Parathyroid adenoma (tissue), 2 donors: ENCODE data around the gene ANKDD1A.

Experiments used
- H2AFZ ChIP-seq: fragments of 300-600 bp; sonication (generic); one replicate; pipeline ENCODE4 v1.7.0; 2017; ENCODE audit warnings: antibody characterized with exemption, mild to moderate bottlenecking
- H3K27ac ChIP-seq: fragments of 300-600 bp; sonication (generic); one replicate; pipeline ENCODE4 v1.7.0; 2017
- H3K27me3 ChIP-seq: fragments of 300-600 bp; sonication (generic); one replicate; pipeline ENCODE4 v1.7.0; 2017; ENCODE audit warnings: low read length; ENCODE audit not compliant: control insufficient read depth, insufficient read depth
- H3K36me3 ChIP-seq: fragments of 300-600 bp; sonication (generic); one replicate; pipeline ENCODE4 v1.7.0; 2017; ENCODE audit warnings: low read length; ENCODE audit not compliant: control insufficient read depth, insufficient read depth
- H3K4me1 ChIP-seq: fragments of 300-600 bp; sonication (generic); one replicate; pipeline ENCODE4 v1.7.0; 2017; ENCODE audit warnings: control low read depth
- H3K4me2 ChIP-seq: fragments of 300-600 bp; sonication (generic); one replicate; pipeline ENCODE4 v1.7.0; 2017; ENCODE audit warnings: low read length
- H3K4me3 ChIP-seq: fragments of 300-600 bp; sonication (generic); one replicate; pipeline ENCODE4 v1.7.0; 2017; ENCODE audit warnings: low read depth, low read length
- H3K79me2 ChIP-seq: fragments of 300-600 bp; sonication (generic); one replicate; pipeline ENCODE4 v1.7.0; 2017; ENCODE audit warnings: control low read depth
- H3K9ac ChIP-seq: fragments of 300-600 bp; sonication (generic); one replicate; pipeline ENCODE4 v1.7.0; 2017; ENCODE audit warnings: mild to moderate bottlenecking
- H3K9me3 ChIP-seq: fragments of 300-600 bp; sonication (generic); one replicate; pipeline ENCODE4 v1.7.0; 2017; ENCODE audit warnings: low read length; ENCODE audit not compliant: control insufficient read depth
- TF ChIP-seq, protein P1 (sequence below): fragments of 300-600 bp; sonication (generic); IDR thresholded peaks from one replicate; pipeline ENCODE4 v1.7.0; 2017; ENCODE audit warnings: antibody characterized with exemption, mild to moderate bottlenecking
- donor health status: primary hyperparathyroidism.

Gene ANKDD1A

GRCh38 chr15:64903326-64903950 lies 8.3 kb upstream of the ANKDD1A start:
- TF ChIP-seq, protein P1, sequence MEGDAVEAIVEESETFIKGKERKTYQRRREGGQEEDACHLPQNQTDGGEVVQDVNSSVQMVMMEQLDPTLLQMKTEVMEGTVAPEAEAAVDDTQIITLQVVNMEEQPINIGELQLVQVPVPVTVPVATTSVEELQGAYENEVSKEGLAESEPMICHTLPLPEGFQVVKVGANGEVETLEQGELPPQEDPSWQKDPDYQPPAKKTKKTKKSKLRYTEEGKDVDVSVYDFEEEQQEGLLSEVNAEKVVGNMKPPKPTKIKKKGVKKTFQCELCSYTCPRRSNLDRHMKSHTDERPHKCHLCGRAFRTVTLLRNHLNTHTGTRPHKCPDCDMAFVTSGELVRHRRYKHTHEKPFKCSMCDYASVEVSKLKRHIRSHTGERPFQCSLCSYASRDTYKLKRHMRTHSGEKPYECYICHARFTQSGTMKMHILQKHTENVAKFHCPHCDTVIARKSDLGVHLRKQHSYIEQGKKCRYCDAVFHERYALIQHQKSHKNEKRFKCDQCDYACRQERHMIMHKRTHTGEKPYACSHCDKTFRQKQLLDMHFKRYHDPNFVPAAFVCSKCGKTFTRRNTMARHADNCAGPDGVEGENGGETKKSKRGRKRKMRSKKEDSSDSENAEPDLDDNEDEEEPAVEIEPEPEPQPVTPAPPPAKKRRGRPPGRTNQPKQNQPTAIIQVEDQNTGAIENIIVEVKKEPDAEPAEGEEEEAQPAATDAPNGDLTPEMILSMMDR = no peak
- H3K4me1 ChIP-seq = no peaks in the 10 kb centered on the region
- H3K27me3 ChIP-seq = no peaks in the 10 kb centered on the region

DNA sequence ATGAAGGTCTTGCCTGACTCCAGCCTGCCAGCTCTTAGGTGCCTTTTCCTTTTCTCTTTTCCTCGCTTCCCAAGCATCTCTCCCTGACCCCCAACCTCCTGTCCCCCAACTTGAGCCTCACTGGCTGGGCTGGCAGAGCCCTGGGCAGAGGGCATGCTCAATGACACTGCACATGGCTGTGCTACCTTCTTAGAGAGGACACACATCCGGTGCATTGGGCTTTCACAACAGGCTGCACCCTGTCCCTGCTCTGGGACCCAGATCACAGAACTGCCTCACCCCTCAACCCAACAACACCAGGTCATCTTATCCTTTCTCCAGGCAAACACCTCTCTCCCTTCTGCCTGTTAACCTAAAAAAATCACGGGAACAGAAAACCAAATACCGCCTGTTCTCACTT lies 7.5 kb upstream of the ANKDD1A start:
- no peaks in the 10 kb centered on the region for H3K4me1 ChIP-seq
- no peak overlapping the region for H3K9ac ChIP-seq
- no peak overlapping the region for H2AFZ ChIP-seq

More at GRCh38 chr15:64903326-64903950, 8.3 kb upstream of the ANKDD1A start:
- Histone ChIP-seq H3K9ac (no peak overlapping the region), H3K79me2 (no peaks in the 10 kb centered on the region), H3K4me3 (no peak overlapping the region), H3K27ac (no peak overlapping the region), H3K4me2 (no peak overlapping the region), H3K36me3 (no peaks in the 10 kb centered on the region), H2AFZ (no peak overlapping the region), H3K9me3 (no peaks in the 10 kb centered on the region)

DNA sequence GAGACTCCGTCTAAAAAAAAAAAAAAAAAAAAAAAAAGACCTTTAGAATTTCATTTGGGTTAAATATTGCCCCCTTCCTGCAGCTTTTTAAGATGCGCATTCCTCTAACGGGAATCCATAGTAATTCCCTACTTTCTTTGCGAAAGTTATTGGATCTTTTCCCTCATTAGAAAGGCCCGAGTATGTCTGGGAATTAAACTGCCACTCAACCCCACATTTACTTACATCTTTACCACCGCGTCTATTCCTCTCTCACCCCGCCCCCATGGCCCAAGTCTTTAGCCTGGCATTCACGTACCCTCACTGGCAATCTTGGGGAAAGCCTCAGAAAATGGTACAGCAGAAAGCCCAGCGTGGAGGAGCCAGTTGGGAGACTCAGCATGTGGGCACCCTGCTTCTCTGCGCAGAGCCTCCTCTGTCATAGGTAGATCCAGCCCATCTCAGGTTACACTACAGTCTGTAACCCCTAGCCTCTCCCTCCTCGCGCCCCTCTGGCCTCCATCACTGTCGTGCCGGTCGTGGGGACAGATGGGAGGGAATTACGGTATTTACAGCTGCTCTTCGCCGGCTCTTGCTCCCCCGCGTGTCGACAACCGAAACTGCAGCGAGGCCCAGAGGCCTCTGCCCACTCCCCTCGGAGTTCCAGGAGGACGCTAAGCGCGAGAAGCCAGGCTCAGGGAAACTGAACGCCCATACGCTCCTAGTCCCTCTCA lies 6.4 kb upstream of the ANKDD1A start:
- Histone ChIP-seq H3K4me2 (peak overlapping the region; percentile 52), H3K9ac (no peak overlapping the region), H3K4me1 (no peaks in the 10 kb centered on the region), H3K9me3 (no peaks in the 10 kb centered on the region), H3K27ac (no peak overlapping the region), H3K36me3 (no peaks in the 10 kb centered on the region), H3K27me3 (no peaks in the 10 kb centered on the region), H3K4me3 (no peak overlapping the region), H2AFZ (peak overlapping the region; percentile 76), H3K79me2 (no peaks in the 10 kb centered on the region)
- TF ChIP-seq, protein P1 = peak; percentile 65

More for the DNA sequence above, 7.5 kb upstream of the ANKDD1A start:
- Histone ChIP-seq H3K27me3 (no peaks in the 10 kb centered on the region), H3K4me3 (no peak overlapping the region), H3K9me3 (no peaks in the 10 kb centered on the region), H3K36me3 (no peaks in the 10 kb centered on the region), H3K79me2 (no peaks in the 10 kb centered on the region), H3K27ac (no peak overlapping the region), H3K4me2 (no peak overlapping the region)
- TF ChIP-seq, protein P1 = no peak

DNA sequence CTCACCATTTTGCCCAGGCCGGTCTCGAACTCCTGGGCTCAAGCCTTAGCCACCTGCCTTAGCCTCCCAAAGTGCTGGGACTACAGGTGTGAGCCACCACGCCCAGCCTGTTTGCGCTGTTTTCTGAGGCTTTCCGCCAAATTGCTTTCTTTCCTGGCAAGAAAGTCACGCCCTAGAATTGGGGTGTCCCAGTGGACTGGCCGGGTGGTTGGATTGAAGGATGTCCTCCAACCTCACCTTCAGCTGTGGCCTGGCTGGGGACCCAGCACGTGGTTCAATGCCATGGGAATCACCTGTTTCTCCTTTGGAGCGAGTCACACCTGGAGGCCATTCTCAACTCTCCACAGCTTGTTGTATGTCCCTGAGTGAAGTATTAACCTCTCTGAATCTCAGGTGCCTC lies 5.8 kb upstream of the ANKDD1A start:
- H3K9ac ChIP-seq = no peak overlapping the region
- TF ChIP-seq, protein P1 = no peak
- H3K4me2 ChIP-seq = no peak overlapping the region
- no peaks in the 10 kb centered on the region for H3K9me3 ChIP-seq
- H2AFZ ChIP-seq = peak overlapping the region; percentile 76
- H3K27me3 ChIP-seq = no peaks in the 10 kb centered on the region
- no peaks in the 10 kb centered on the region for H3K36me3 ChIP-seq
- no peak overlapping the region for H3K27ac ChIP-seq
- no peaks in the 10 kb centered on the region for H3K4me1 ChIP-seq
- no peaks in the 10 kb centered on the region for H3K79me2 ChIP-seq
- no peak overlapping the region for H3K4me3 ChIP-seq
